Measurements from ENCODE around the gene TMEM39A.

- TF ChIP-seq, protein P1, sequence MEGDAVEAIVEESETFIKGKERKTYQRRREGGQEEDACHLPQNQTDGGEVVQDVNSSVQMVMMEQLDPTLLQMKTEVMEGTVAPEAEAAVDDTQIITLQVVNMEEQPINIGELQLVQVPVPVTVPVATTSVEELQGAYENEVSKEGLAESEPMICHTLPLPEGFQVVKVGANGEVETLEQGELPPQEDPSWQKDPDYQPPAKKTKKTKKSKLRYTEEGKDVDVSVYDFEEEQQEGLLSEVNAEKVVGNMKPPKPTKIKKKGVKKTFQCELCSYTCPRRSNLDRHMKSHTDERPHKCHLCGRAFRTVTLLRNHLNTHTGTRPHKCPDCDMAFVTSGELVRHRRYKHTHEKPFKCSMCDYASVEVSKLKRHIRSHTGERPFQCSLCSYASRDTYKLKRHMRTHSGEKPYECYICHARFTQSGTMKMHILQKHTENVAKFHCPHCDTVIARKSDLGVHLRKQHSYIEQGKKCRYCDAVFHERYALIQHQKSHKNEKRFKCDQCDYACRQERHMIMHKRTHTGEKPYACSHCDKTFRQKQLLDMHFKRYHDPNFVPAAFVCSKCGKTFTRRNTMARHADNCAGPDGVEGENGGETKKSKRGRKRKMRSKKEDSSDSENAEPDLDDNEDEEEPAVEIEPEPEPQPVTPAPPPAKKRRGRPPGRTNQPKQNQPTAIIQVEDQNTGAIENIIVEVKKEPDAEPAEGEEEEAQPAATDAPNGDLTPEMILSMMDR (IDR thresholded peaks at IDR 0.05) = no peak
- no peak for TF ChIP-seq EP300 (IDR thresholded peaks at IDR 0.05)
Measured at GRCh38 chr3:119483101-119483500, 19.7 kb upstream of the TMEM39A start.
